Right ventricle myocardium superior (tissue), 1 donor: ENCODE data around the gene MCEE. TPM values are rescaled to one million over a fixed set of nuclear protein-coding genes. Genes with fewer than 3 reads are reported as not detected.
"Not testable (repeated sequence)": the region's sequence is repeated elsewhere in the genome, so short reads cannot be mapped to it uniquely, and the experiment has no call there.

Source experiments
- ATAC-seq: fragments of 200-7000 bp; cut with Tn5 transposase; one replicate; pipeline ENCODE4 v1.9.1; 2020; ENCODE audit warnings: mild to moderate bottlenecking; ENCODE audit not compliant: poor library complexity
- DNase-seq: peaks from one replicate; pipeline ENCODE4 v3.0.0-alpha.2; 2020
- intact Hi-C: fragments of 100-400 bp; cut with DNase I; formaldehyde crosslinking; loops from one replicate; pipeline ENCODE4 v1.11.2; 2022
- total RNA-seq: library from RNA; stranded (reverse); fragmentation: NEBNext Ultra II Directional; extraction: Animal tissue kit (Norgen Biotek cat#: 25700); gene quantifications from one replicate; pipeline ENCODE4 v1.2.1, GENCODE V29; 2021
- donor health status: DM: no; HTN: yes; CAD: no; lungs with severe emphysema.

Gene MCEE
- total RNA-seq, 1 donor from 2014 or later, result 38.3 TPM

DNA sequence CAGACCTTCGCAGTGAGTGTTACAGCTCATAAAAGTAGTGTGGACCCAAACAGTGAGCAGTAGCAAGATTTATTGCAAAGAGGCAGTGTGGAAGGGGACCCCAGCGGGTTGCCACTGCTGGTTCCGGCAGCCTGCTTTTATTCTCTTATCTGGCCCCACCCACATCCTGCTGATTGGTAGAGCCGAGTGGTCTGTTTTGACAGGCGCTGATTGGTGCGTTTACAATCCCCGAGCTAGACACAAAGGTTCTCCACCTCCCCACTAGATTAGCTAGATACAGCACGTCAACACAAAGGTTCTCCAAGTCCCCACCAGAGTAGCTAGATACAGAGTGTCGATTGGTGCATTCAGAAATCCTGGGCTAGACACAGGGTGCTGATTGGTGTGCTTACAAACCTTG lies 38.2 kb downstream of the MCEE start:
- intact Hi-C loops, DNase-seq, ATAC-seq: not testable (repeated sequence)

GRCh38 chr2:71089475-71089874 lies 40.6 kb downstream of the MCEE start:
- intact Hi-C loops, ATAC-seq, DNase-seq: not testable (repeated sequence)

GRCh38 chr2:71085325-71086003 lies 44.6 kb downstream of the MCEE start:
- intact Hi-C loops, ATAC-seq, DNase-seq: not testable (repeated sequence)

DNA sequence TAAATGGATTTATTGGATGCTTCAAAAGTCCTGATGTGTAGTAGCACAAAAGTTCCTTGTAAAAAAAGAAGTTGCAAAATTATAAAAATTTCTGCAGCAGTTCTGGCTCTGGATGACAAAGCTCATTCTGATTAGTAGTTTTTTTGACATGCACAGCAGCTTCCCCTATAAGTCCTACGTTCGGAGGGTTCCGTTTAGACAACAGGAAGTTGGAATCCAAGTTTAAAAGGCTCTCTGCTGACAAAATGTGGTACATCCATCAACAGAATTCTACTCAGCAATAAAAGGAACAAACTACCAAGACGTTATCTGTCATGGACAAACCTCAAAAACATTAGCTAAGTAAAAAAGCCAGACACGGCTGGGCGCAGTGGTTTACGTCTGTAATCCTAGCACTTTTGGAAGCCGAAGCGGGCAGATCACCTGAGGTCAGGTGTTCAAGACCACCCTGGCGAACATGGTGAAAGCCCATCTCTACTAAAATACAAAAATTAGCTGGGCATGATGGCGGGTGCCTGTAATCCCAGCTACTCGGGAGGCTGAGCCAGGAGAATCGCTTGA lies 46.2 kb downstream of the MCEE start:
- ATAC-seq, result not testable (repeated sequence)

GRCh38 chr2:71083297-71083696 lies 46.7 kb downstream of the MCEE start:
- intact Hi-C loops, ATAC-seq, DNase-seq: not testable (repeated sequence)

More for the DNA sequence above, 46.2 kb downstream of the MCEE start:
- intact Hi-C loops, DNase-seq: not testable (repeated sequence)

DNA sequence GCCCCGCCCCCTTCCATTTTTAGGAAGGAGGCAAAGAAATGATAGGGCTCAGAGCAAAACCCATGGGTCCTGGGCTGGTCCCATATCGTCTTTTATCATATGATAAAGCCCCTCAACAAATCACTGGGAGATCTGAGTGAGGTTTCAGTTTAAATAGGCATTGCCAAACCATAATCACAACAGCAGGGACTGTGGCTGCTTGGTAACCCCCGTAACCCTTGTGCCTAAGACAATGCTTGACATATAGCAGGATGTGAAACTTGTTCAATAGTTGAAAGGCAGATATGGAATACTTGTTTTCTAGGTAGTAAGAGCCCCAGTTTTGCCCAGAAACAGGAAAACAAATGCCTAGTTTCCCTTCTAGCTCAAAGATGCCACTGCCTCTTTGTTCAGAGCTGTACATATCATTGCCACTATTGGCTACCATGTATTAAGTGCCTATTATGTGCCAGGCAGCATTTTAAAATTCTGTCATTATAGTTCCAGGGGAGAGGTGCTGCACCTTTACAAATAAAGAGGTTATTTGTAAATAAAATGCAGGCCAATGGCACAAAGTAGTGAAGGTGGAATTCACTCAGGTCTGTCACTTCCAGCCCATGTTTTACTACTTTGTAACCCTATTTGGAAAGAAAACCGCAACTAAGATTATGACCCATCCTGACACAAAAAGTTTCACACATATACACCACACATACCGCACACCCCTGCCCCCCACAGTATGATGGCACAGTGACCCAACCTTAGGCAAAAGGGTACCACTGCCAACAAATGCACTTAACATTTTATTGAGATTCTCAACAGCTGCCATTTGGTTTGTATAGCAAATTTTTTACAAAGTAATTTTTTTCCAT lies 47.4 kb downstream of the MCEE start:
- DNase-seq (no peak), ATAC-seq (no peak)
- intact Hi-C loops, result no loop called here

DNA sequence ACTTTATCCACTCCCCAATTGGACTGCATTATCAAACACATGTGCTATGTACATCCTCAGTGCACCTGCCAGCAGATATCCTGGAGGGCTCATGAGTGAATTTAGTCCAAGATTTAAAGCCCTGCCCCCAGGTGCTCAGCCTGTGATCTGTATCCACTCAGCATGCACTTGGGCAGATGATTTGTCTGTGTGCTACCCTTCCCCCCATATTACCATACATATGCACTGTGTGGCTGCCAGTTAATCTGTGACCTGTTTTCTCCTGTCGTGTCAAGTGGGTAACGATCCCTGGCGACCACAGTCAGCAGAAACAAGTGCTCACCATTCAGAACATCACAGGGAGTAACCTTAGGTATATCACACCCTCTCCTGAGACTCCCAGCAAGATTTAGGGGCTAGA lies 51.4 kb downstream of the MCEE start:
- DNase-seq (no peak), ATAC-seq (no peak)
- intact Hi-C loops, result no loop called here

GRCh38 chr2:71074893-71075395 lies 55.1 kb downstream of the MCEE start:
- intact Hi-C loops, result no loop called here
- no peak for DNase-seq
- ATAC-seq, result no peak

GRCh38 chr2:71073475-71073874 lies 56.6 kb downstream of the MCEE start:
- DNase-seq (no peak), ATAC-seq (no peak)
- intact Hi-C loops, result no loop called here

DNA sequence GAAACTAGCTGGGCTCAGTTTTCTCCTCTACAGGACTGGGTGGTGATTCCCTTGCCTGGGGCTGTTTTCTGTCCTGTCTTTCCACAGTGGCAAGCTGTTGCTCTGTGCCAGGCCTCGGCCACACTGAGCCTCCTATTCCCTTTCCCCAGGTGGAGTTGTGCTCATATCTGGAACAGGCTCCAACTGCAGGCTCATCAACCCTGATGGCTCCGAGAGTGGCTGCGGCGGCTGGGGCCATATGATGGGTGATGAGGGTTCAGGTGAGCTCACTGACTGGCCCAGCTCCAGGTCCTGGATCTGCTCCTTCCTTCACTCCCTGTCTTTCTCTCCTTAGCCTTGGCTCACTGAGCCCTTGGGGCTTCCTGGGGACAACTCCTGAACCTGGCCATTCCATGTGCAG lies 57.5 kb downstream of the MCEE start:
- no peak for DNase-seq
- intact Hi-C loops, result no loop called here
- ATAC-seq, result no peak

GRCh38 chr2:71071681-71072398 lies 58.2 kb downstream of the MCEE start:
- DNase-seq, result no peak
- intact Hi-C loops, result no loop called here
- ATAC-seq, result no peak

GRCh38 chr2:71070294-71071093 lies 59.5 kb downstream of the MCEE start:
- intact Hi-C loops, result no loop called here
- ATAC-seq (no peak), DNase-seq (no peak)

DNA sequence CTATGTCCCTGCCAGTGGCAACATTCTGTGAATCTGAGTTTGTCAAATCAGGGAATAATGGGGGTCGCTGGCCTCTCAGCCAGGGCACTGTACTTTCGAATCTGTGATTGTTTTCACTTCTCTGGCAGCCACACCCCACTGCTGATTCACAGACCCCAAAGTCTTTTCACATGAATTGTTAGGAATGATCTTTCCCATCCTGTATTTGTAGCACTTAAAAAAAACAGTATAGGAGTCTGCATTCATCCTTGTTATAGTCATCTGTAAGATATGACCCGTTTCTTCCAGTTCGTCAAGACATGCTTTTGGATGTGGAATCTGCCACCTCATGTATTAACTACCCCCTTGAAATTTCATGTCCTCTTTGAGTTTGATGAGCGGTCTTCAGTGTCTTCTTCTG lies 60.7 kb downstream of the MCEE start:
- DNase-seq (no peak), ATAC-seq (no peak)
- intact Hi-C loops, result no loop called here

- intact Hi-C loops, result no loop called here
- ATAC-seq (peak; percentile 98), DNase-seq (peak; percentile 98)
Observed at GRCh38 chr2:71068218-71069035, 61.6 kb downstream of the MCEE start, which contains the start of gene NAGK. Gene NAGK, plus strand, starts transcription at chr2:71068648. Its CDS starts 36 bp downstream, at chr2:71068684.

DNA sequence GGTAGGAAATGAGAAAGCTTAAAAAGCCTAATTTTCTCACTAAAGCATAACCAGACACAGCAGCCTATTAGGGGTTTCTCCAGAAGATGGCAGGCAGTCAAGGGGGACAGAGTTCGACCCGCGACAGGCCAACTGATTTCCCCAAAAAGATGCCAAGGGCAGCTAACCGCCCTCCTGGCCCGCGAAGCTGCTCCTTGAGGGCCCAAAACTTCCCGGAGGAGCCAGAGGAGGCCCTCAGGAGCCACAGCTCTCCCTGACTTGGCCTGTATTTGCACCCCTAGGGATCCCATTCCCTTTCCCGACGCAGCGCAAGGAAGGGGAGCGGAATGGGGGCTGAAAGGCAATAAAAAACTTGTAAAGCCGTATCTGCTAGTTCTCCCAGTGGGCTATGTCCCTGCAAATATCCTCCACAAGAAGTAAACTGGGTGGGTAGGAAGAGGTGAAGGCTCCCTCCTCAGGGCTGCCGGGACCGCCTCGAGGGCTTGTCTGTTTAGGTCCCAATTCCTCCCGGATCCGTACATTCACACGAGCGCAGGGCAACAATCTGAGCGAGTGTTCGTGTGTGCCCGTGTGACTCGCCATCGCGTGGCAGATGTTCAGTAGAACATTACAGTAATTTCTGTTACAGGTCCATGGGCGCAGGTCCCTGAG lies 62.3 kb downstream of the MCEE start:
- intact Hi-C loops, result no loop called here
- peak; percentile 36 for ATAC-seq
- no peak for DNase-seq

DNA sequence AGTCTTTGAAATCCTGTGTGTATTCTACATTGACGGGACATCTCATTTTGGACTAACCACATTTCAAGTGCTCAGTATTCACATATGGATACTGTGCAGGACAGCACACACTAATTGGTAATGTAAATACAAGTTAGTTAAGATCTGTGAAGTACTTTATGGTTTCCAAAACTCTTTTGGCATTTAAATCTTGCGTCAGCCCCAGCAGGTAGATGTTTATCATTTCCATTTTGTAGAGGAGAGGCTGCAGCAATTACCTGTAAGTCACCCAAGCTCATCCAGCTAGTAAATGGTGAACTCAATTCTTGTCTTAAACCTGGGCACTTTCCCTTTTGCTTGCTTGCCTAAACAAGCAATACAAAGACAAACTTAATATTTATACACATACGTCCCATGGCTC lies 63.2 kb downstream of the MCEE start:
- ATAC-seq (no peak), DNase-seq (no peak)
- intact Hi-C loops, result no loop called here
